Body of pancreas (tissue), 4 donors: Measurements from ENCODE around the gene MCTP1. TPM values are rescaled to one million over a fixed set of nuclear protein-coding genes. Genes with fewer than 3 reads are reported as not detected.

ENCODE experiments used
- ATAC-seq: fragments of 150-250 bp; one replicate; pipeline ENCODE4 v1.9.1; 2016
- DNase-seq, 4 donors: peaks; one replicate each; pipeline ENCODE4 v3.0.0-alpha.2; 2019
- H3K27ac ChIP-seq, 4 donors: fragments of 200-600 bp; sonication (generic); 1 replicate in 3 of 4; 2 replicates in 1 of 4; pipeline versions ENCODE4 v1.5.1 to v1.6.1; 2016 to 2019; ENCODE audit warnings: mild to moderate bottlenecking in 1 of 4, mixed read lengths in 1 of 4, moderate library complexity in 1 of 4
- H3K27me3 ChIP-seq, 2 donors: fragments of 200-600 bp; sonication (generic); one replicate each; pipeline ENCODE4 v1.6.0; 2016; ENCODE audit warnings: mild to moderate bottlenecking in 1 of 2
- H3K36me3 ChIP-seq, 2 donors: fragments of 200-600 bp; sonication (generic); replicated peaks in 1 of 2; 2 replicates each; pipeline ENCODE4 v1.5.1; 2016; ENCODE audit warnings: low read depth in 2 of 2; ENCODE audit not compliant: insufficient read depth in 1 of 2
- H3K4me1 ChIP-seq: fragments of 200-600 bp; sonication (generic); one replicate; pipeline ENCODE4 v1.6.0; 2016
- H3K4me3 ChIP-seq, 2 donors: fragments of 200-600 bp; sonication (generic); 1 replicate in 1 of 2; 2 replicates in 1 of 2; pipeline ENCODE4 v1.5.1; 2016 to 2019
- H3K9me3 ChIP-seq, 3 donors: fragments of 200-600 bp; sonication (generic); 1 replicate in 2 of 3; 2 replicates in 1 of 3; pipeline ENCODE4 v1.5.1; 2016
- POLR2A ChIP-seq, 3 donors: fragments of 450-650 bp; IDR thresholded peaks; one replicate each; pipeline ENCODE4 v1.6.1; 2016; ENCODE audit warnings: antibody characterized with exemption in 3 of 3, mild to moderate bottlenecking in 2 of 3
- WGBS, 2 donors: methylation state at CpG; one replicate each; pipeline ENCODE4 v1.1.5; 2017; 5-methylcytosine and 5-hydroxymethylcytosine counted together
- intact Hi-C: fragments of 100-400 bp; cut with DNase I; formaldehyde crosslinking; loops from one replicate; pipeline ENCODE4 v1.15.1; 2023
- total RNA-seq, 2 donors: library from RNA; depleted of rRNA; stranded (reverse); fragments of >200 nt; gene quantifications; one replicate each; pipeline ENCODE4 v1.1.0, GENCODE V29; 2016
- TF ChIP-seq, protein P1 (sequence below), 7 experiments: fragments of 450-650 bp in 4 of 7; fragments of 200-600 bp in 3 of 7; sonication (generic) in 3 of 7; IDR thresholded peaks; one replicate each; pipeline ENCODE4 v1.5.1; 2016 to 2019; ENCODE audit warnings: antibody characterized with exemption in 7 of 7

Gene MCTP1
- total RNA-seq, 2 donors from 2014 or later: 3.6 to 8.8 TPM

DNA sequence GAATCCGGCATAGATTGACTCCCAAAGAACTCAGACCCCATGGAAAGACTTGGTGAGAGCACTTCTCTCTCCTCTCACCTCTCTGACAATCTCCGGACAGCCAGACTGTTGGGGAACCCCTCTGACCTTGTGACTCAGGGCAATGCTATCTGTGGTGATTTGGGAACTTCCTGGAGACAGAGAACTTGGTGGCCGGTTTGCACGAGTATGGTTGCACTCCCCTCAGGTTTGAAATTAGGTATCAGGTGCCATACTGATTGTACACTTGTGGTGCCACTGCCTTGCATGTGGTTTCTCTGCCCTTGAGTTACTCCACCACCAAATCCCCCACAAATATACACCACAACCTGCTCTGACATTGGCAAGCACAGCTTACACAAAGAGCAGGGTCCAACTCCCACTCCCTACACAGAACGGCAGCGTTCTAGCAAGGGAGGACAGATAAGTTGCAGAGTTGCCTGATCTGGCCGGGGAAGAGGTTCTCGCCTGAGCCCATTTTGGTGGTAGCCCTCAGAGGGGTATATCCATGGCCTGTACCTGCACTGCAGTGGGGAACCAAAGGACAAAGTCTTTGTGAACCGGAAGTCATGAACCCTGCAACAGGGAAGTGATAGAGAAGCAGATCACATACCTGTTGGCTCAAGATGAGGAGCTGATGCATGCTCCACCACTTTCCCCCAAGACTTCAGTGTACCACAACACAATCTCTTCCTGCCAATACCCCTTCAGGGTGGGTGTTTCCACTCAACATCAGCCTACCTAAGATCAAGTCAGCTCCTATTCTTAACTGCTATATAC, 255.1 kb downstream of the MCTP1 start:
- 73 to 78% methylated on average over 6 to 9 of the region's 9 CpGs for WGBS, 2 donors
- no peaks in the 10 kb centered on the region for H3K27me3 ChIP-seq
- intact Hi-C loops: no loop called here
- ATAC-seq (no peak), DNase-seq (no peak)
- TF ChIP-seq, protein P1, sequence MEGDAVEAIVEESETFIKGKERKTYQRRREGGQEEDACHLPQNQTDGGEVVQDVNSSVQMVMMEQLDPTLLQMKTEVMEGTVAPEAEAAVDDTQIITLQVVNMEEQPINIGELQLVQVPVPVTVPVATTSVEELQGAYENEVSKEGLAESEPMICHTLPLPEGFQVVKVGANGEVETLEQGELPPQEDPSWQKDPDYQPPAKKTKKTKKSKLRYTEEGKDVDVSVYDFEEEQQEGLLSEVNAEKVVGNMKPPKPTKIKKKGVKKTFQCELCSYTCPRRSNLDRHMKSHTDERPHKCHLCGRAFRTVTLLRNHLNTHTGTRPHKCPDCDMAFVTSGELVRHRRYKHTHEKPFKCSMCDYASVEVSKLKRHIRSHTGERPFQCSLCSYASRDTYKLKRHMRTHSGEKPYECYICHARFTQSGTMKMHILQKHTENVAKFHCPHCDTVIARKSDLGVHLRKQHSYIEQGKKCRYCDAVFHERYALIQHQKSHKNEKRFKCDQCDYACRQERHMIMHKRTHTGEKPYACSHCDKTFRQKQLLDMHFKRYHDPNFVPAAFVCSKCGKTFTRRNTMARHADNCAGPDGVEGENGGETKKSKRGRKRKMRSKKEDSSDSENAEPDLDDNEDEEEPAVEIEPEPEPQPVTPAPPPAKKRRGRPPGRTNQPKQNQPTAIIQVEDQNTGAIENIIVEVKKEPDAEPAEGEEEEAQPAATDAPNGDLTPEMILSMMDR (IDR thresholded peaks at IDR 0.05): no peak
- no peak for TF ChIP-seq POLR2A (IDR thresholded peaks at IDR 0.05)
- no peaks in the 10 kb centered on the region for H3K36me3 ChIP-seq
- no peak overlapping the region for H3K4me3 ChIP-seq
- H3K4me1 ChIP-seq: no peaks in the 10 kb centered on the region
- H3K27ac ChIP-seq: no peak overlapping the region
- no peaks in the 10 kb centered on the region for H3K9me3 ChIP-seq

DNA sequence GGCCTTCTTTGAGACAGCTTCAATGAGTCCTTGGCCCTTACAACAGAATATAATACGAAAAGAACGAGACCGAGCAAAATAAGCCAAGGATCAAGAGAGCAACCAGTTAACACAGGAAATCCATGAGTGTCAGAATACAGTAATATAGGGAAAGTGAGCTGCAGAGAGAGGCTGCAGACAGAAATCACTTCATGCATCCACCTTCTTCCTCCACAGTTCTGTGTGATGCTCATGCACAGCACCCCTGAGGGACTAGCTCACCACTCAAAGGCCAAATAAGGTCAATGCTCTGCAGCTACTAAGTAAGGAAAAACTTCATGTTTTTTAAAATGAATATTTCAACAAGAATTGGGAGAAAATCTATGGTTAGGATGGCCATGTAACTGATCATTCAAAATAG, 257.1 kb downstream of the MCTP1 start:
- no peak for ATAC-seq
- no peak overlapping the region for H3K4me3 ChIP-seq
- intact Hi-C loops: no loop called here
- H3K27me3 ChIP-seq: no peaks in the 10 kb centered on the region
- TF ChIP-seq, protein P1 (IDR thresholded peaks at IDR 0.05): no peak
- TF ChIP-seq POLR2A (IDR thresholded peaks at IDR 0.05): no peak
- H3K36me3 ChIP-seq: no peaks in the 10 kb centered on the region
- no peak overlapping the region for H3K27ac ChIP-seq
- H3K4me1 ChIP-seq: no peaks in the 10 kb centered on the region
- H3K9me3 ChIP-seq: no peaks in the 10 kb centered on the region
- 38 to 49% methylated on average over 2 to 3 of the region's 3 CpGs for WGBS, 2 donors
- no peak for DNase-seq

DNA sequence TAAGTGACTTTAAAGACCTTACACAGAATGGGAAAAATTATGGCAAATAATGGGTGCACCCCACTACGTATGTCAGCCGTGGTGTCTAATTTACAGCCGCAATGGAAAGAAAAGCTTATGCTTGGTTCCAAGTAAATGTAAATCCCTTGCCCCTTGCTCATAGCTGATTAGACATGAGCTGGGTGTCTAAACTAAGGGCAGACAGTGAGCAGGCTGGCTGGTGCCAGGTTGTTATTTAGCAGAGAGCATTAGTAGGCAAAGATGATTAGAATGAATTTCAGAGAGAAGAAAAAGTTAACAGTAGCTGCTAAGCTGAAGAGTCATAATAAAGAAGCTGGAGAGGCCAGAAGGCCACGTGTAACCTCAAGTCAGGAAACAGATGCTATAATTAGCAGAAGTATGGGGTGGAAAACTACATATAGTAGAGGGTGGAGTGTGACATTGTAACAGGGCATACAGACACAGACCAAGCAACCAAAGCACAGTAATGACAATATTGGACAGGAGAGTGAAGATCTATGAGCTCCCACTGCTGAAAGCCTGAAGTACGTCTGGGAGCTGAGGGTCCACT, 257.7 kb downstream of the MCTP1 start:
- H3K27ac ChIP-seq: no peak overlapping the region
- no peak for TF ChIP-seq POLR2A (IDR thresholded peaks at IDR 0.05)
- TF ChIP-seq, protein P1 (IDR thresholded peaks at IDR 0.05): no peak
- DNase-seq (peak in 1 of 4 donors; percentile 10), ATAC-seq (no peak)
- H3K36me3 ChIP-seq: no peaks in the 10 kb centered on the region
- intact Hi-C loops: no loop called here
- H3K4me3 ChIP-seq: no peak overlapping the region
- H3K4me1 ChIP-seq: no peaks in the 10 kb centered on the region
- no peaks in the 10 kb centered on the region for H3K9me3 ChIP-seq
- no peaks in the 10 kb centered on the region for H3K27me3 ChIP-seq
- WGBS, 2 donors: 54 to 69% methylated on average over 5 of the region's 5 CpGs

DNA sequence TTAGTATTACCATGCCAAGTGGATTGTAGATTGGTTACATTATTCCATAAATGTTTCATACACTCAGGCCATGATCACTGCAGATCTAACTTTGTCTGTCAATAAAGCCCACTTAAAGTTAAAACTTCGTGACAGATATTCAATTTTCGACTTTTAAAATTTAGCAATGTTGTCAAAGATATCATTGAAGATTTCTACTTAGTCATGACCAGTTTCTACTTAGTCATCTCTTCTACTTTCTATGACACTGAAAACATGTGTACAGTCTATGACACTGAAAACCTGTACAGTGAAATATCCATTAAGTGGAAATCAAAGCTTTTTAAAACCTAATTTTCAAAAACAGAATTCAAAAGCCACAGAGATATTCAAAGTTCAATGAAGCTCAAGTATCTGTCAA, 258.2 kb downstream of the MCTP1 start:
- H3K36me3 ChIP-seq: no peaks in the 10 kb centered on the region
- H3K4me3 ChIP-seq: no peak overlapping the region
- no peak for TF ChIP-seq POLR2A (IDR thresholded peaks at IDR 0.05)
- TF ChIP-seq, protein P1 (IDR thresholded peaks at IDR 0.05): no peak
- ATAC-seq: no peak
- no peak for DNase-seq
- no peak overlapping the region for H3K27ac ChIP-seq
- intact Hi-C loops: no loop called here
- WGBS, 2 donors: 45 to 71% methylated on average over 2 of the region's 2 CpGs
- no peaks in the 10 kb centered on the region for H3K9me3 ChIP-seq
- H3K27me3 ChIP-seq: no peaks in the 10 kb centered on the region
- no peaks in the 10 kb centered on the region for H3K4me1 ChIP-seq
